ENCODE data around the gene ERLEC1.
"Not testable (repeated sequence)": the region's sequence is repeated elsewhere in the genome, so short reads cannot be mapped to it uniquely, and the experiment has no call there.

Gene ERLEC1

DNA sequence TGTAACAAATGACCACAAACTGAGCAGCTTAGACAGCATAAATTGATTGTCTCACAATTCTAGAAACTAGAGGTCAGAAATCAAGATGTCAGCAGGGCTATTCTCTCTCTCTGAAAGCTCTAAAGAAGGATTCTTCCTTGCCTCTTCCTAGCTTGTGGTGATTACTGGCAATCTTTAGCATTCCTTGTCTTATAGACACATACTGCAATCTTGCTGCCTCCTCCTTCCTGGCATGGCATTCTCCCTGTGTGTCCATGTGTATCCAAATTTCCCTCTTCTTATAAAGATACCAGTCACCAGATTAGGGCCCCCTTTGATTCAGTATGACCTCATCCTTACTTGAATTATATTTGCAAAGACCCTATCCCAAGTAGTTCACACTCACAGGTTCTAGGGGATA is 2.4 kb upstream of the ERLEC1 start:
- DNase-seq: no peak

DNA sequence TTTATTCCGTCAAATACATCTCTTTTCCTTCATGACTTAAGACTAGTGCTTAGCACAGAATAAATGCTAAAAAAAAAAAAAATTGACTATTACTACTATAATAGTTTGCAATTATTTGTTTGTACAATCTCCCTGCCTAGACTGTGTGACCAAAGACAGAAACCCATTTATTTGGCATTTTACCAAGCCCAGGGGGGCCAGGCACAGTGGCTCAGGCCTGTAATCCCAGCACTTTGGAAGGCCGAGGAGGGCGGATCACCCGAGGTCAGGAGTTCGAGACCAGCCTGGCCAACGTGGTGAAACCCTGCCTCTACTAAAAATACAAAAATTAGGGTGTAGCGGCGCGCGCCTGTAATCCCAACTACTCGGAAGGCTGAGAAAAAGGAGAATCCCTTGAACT is 1.5 kb upstream of the ERLEC1 start:
- DNase-seq: no peak

DNA sequence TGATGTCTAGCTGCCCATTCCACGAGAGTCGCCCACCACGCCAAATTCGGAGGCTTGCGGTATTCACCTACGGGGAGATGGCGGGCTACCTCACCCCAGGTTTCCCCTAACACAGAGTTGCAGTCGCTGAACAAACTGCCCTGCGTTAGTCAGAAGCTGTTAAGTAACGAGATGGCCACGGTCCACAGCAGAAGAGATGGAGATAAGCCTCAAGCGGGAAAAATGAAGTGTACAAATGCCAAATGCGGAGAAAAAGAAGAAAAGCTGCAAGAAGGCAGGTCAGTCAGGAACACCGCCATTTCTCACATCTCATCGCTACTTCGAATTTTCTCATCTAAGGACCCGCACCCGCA is 516 bp upstream of the ERLEC1 start:
- DNase-seq: peak; percentile 68

DNA sequence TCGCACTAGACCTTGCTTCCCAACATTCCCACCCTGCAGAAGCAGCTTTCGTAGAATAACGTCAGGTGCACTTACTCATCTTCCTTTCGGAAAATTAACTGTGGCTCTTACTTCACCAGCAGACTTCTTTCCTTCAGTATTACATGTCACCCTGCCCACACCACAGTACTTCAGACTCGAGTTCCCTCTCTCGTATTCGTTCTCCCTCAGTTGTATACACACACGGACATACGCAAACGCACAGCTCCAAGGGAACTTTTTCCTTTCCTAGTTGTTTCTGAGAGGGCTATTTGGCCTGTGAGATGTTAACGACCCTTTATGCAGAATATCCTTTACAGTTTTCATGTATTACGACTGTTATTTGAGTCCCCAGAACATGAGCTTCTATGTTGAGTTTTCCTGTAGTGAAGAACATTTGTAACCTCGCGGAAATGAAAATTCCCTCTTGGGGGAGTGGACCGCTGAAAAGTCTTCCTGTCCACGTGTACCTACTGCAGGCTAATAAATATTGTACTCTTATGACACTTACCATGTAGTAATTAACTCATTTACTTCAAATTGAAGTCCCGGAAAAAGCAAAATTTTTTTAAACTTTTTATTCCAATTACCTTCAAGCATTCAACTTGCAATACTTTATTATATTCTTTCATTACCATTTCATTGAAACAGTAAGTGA is 908 bp downstream of the ERLEC1 start:
- peak; percentile 52 for DNase-seq

DNA sequence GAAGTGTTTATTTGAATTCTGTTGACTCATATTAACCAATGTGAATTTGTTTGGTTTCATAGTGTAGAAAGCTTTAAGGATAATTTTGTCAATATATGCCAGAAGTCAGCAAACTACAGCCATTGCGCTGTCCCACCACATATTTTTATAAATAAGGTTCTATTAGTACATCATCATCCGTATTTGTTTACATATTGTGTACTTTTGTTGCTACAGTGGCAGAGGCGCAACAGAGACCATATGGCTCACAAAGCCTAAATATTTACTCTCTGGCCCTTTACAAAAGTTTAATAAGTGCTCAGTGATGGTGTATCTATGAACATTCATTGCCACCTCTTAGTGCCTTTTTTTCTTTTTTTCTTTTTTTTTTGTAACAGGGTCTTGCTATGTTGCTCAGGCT is 6.4 kb downstream of the ERLEC1 start:
- peak; percentile 56 for DNase-seq

DNA sequence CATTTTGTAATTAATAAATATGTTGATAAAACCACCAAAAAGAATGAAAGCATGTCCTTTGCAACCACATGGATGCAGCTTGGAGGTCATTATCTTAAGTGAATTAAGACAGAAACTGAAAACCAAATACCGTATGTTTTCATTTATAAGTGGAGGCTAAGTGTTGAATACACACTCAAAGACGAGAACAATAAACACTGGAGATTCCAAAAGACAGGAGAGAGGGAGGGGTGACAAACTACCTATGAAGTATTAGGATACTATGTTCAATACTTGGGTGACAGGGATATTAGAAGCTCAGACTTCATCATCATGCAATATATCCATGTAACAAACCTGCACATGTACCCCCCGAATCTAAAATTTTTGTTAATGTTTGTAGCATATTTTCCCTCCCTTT is 7.0 kb downstream of the ERLEC1 start:
- DNase-seq: peak; percentile 59

DNA sequence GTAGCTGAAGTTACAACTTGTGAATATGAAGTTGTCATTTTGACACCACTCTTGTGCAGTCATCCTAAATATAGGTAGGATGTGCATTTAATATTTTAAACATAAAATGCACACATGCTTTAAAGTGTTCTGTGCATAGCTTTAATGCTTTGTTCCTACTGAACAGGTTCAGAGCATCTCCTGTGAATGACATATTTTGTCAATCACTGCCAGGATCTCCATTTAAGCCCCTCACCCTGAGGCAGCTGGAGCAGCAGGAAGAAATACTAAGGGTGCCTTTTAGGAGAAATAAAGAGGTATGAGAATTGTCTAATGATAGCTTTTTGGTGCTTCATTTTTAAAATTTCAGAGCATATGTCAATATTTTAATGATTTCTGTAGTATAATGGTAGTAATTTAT is 14.7 kb downstream of the ERLEC1 start:
- DNase-seq: no peak

DNA sequence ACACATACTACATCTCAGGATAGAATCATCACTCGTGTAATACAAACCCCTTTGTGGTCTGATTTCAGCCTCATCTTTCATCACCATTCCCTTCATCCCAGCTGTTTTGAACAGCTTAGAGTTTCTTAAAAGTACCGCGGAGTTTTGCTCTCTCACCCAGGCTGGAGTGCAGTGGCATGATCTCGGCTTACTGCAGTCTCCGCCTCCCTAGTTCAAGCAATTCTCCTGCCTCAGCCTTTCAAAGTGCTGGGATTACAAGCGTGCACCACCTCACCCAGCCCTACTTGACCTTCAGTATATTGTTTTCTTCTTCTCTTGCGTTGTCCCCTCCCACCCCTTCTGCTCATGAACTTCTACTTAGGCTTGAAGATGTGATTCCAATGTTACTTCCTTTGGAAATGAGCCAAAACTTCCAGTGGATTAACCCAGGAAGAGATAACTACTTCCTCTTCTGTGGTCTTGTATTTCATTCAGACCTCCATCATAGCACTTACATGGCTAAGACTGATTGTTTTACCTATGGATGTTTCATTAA is 15.8 kb downstream of the ERLEC1 start:
- DNase-seq: no peak

DNA sequence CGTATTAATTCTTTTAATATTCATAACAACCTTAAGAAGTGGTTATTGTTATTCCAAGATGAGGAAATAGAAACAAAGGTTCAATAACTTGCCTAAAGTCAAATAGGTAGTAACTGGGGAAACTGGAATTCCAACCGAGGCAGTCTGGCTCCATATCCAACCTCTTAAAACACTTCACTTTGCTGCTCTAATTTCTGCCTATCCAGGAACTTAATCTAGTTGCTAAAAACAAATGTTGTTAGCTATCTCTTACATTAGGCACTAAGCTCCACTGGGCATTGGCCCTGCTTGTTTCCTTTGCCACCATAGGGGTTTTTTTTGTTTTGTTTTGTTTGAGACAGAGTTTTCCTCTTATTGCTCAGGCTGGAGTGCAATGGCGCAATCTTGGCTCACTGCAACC is 24.8 kb downstream of the ERLEC1 start:
- no peak for DNase-seq

DNA sequence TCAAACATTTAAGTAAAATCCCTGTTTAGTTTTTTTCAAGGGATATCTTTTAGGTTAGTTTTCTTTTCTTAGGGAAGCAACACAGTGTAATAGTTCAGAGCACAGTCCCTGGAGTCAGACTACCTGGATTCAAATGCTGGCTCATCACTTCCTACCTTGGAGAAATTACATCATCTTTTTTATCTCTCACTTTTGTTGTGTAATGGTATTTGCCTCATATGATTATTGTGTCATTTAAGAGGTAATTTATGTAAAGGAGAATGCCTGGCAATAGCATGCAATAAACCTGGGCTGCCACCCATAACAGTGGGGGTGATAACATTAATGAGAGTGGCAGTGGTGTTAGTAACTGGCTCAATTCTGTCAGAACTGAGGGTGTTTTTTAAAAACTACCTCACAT is 26.3 kb downstream of the ERLEC1 start:
- no peak for DNase-seq

DNA sequence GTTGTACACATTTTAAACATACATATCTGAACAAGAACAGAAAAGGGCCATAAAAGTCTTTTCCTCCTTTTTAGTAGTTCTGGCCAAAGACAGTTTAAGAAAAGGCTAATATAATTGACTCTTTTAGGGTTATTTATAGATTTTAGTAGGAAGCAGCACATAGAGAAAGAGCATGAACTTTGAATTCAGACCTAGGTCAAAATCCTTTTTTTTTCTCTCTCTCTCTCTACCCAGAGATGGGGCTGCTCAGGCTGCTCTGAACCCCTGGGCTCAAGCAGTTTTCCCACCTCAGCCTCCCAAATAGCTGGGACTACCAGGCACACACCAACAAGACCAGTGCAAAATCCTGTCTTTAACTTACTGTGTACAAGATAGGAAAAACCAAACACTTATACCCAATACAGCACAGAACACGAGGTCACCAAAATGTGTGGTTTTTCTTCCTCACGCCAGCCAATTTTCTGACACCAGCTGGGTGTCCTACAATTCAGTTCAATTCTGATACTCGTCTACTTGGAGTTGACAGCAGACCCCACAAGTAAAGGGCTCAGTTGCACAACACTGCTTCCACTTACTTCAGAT is 32.1 kb downstream of the ERLEC1 start:
- DNase-seq: no peak

DNA sequence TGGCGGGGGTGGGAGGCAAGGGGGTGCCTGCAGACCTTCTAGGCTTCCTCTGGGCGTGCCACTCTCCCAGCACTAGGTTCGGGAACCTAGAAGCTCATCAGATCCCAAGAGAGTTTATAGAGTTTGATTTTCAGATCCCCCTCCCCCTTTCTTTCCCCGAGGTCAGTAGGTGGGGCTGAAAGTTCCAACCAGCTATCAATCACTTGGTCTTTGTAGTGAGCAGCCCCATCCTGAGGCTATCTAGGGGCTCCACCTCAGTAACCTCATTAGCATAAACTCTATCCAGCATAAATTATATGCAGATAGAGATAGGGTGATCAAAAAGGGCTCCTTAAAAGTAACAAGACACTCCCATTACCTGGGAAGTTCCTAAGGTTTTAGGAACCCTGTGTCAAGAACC is 32.8 kb downstream of the ERLEC1 start:
- no peak for DNase-seq

DNA sequence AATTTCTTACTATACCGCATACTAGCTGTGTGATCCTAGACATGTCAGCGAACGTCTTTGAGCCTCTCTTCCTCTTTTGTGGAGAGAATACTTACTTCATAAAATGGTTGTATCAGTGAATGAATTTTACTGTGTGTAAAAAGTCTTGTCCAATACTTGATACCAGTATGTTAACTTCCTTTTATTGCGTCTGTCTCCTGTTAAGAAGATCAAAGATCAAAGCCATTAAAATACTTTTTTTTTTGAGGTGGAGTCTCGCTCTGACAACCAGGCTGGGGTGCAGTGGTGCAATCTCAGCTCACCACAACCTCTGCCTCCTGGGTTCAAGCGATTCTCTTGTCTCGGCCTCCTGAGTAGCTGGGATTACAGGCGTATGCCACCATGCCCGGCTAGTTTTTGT is 33.2 kb downstream of the ERLEC1 start:
- DNase-seq: no peak

DNA sequence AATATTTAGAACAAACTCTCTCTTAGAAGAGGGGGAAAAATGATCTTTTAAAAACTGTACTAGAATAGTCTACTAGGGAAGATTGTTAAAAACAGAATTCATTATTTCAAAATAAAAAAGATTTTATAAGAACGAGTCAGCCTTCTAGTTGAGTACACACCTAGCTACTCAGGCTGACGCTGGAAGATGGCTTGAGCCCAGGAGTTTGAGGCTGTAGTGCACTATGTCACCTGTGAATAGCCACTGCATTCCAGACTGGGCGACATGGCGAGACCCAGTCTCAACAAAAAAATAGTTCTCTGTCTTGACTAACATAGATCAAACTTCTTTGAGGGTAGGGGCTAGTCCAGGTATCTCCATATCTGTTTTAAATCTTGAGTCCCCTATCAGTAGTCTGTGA is 33.9 kb downstream of the ERLEC1 start:
- DNase-seq: no peak

DNA sequence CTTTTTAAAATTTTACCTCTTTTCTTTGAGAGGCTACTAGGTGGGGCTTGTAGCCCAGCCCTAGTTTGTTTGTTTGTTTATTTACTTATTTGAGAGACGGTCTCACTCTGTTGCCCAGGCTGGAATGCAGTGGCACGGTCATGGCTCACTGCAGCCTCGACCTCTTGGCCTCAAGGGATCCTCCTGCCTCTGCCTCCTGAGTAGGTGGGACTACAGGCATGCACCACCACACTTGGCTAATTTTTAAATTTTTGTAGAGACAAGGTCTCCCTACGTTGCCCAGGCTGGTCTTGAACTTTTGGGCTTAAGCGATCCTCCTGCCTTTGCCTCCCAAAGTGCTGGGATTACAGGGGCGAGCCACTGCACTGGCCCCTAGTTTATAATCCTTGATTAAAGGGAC is 35.0 kb downstream of the ERLEC1 start:
- DNase-seq: no peak

DNA sequence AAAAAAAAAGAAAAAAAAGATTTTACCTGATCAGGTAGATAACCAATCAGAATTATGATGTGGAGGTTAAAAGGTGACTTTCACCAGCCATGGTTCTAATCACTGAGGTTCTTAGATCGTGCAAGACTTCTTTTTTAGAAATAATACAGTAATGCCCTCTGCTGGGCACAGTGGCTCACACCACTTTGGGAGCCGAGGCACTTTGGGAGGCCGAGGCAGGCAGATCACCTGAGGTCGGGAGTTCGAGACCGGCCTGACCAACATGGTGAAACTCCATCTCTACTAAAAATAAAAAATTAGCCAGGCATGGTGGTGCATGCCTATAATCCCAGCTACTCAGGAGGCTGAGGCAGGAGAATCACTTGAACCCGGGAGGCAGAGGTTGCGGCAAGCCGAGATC is 36.8 kb downstream of the ERLEC1 start:
- DNase-seq: peak; percentile 36

DNA sequence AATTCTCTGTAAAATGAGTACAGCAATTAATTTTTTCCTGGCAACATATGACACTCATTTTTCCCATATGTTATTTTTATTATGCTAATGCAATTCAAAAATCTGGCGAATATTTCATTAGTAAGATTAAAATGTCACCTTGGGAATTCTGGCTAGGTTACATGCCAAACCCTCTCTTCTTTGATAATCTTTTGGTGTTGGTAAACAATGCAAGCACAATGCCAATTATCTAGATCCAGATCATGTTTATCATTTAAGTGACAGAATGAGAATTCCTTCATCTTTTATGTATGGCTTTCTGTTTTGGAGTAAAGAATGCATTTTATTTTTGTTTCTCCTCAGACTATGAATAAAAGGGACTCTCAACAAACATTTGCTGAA is 39.2 kb downstream of the ERLEC1 start:
- no peak for DNase-seq

DNA sequence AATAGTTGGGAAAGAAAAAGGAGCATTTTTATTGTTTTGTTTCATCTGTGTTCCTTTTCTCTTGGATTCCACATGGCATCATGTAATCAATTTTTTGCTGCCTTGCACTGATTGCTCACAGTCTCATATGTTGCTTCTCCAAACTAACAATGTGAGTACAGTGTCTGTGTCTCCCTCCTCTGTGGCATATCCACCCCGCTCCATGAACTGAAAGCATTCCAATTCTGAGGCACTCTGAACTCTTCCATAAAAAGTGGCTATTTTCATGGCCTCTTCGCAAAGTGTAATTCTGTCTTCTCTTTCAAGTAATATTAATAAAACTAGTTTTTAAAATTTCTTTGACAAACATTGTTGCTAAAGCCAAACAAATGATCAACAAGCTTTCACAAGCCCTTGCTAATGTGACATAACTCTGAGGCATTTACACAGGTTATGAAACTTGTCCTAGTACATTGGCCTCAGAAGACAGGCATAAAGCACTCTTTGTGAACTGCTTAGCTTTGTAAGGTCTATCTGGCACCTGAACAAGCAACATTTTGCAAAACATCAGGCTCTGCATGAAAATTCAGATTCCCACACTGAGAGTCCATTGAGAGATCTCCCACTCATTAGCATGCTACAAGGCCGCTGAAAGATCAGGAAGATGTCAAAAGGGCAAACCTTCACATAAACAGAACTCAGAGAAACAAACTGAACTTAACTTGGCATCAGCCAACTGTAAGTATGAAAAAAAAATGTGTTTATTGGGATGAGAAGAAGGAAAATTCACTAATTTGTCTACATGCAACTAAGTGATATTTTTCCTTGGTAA is 39.9 kb downstream of the ERLEC1 start:
- DNase-seq: no peak

DNA sequence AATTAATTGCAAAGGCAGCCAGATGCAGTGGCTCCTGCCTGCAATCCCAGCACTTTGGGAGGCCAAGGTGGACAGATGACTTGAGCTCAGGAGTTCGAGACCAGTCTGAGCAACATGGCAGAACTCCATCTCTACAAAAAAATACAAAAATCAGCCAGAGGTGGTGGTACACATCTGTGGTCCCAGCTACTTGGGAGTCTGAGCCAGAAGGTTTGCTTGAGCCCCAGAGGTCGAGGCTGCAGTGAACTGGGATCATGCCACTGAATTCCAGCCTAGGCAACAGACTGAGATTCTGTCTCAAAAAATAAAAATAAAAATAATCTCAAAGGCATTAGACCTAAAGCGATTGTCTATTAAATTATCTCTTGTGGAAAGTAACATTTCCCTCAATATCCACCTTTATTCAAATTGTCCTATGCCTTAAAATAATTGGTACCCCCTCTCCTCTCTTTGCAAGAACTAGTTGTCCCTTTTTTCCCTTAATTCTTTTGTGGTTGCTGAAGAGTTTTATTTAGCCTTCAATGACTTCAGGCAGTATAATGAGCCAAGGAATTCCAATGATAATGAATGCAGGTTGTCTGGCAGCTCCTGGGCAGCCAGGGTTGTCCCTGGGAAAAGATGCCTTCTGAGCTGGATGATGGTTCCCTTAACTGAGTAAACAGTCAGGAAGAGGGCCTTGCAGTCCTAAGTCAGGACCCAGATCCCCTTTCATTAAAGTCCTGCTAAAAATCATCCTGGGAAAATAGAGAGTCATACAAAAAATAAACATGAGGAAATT is 40.7 kb downstream of the ERLEC1 start:
- no peak for DNase-seq

DNA sequence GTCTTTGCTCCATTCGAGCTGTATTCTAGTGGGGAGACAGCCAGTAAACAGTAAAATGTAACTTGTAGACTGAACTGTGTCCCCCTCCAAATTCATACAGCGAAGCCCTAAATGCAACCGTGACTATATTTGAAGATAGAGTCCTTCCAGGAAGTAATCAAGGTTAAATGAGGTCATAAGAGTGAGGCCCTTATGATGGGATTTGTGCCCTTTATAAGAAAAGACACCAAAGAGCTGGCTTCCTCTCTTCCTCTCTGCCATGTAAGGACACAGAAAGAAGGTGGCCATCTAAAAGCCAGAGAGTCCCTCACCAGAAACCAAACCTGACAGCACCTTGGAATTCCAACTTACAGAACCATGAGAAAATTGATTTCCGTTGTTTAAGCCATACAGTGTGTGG is 41.5 kb downstream of the ERLEC1 start:
- no peak for DNase-seq

DNA sequence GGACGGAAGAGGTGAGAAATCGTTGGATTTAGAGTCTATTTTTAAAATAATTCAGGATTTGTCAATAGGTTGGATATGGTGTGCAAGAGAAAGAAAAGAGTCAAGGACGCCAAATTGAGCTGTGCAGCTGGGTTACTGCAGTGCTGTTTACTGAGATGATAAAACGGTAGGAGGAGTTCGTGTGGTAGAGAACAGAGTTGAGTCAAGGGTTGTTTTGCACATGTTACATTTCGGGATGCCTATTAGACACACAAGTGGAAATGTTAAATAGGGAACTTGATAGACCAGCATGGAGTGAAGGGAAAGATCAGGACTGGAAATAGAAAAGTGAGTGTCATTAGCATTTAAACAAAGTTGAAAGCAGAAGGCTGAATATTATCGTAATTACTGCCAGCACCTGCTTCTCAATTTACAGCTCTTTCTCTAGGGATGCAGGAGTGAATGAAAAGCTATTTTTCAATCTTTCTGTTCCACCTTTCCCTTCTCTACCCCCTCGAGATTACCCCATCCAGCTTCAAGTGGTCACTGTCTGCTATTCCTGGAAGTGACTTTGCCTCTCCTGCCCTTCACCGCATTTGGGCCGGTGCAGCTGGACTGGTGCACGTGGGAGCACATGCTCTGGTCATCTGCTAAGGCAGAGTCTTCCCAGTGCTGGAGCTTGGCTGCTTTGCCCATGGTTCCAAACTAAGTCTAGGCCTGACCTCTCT is 42.6 kb downstream of the ERLEC1 start:
- no peak for DNase-seq

DNA sequence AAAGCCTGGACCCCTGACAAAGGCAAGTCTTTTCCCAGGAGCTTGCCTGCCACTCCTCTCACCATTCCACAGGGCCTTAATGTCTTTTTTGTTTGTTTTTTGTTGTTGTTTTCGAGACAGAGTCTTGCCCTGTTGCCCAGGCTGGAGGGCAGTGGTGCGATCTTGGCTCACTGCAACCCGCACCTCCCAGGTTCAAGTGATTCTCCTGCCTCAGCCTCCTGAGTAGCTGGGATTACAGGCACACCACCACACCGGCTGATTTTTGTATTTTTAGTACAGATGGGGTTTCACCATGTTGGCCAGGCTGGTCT is 43.1 kb downstream of the ERLEC1 start:
- not testable (repeated sequence) for DNase-seq

DNA sequence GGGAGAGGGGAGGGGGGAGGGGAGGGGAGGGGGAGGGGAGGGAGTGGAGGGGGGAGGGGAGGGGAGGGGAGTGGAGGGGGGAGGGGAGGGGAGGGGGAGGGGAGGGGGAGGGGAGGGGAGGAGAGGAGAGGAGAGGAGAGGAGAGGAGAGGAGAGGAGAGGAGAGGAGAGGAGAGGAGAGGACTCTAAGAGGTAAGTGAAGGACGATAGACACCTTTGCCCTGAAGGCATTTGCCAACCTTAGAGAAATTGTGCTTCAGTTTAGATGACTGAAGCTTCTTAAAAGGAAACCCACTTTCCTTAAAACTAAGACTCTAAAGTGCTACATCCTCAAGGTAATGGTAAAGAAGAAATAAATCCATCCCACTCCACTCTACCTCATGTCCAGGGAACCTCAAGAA is 53.7 kb downstream of the ERLEC1 start:
- no peak for DNase-seq
